ENCODE data around the gene CAPN1. TPM values are rescaled to one million over a fixed set of nuclear protein-coding genes. Genes with fewer than 3 reads are reported as not detected.

Gene CAPN1
- total RNA-seq, 3 donors from 2014 or later = 211 to 389 (median 271) TPM

- H3K36me3 ChIP-seq (ENCODE audit: low read depth) = no peaks in the 10 kb centered on the region
- DNase-seq (no peak), ATAC-seq (no peak)
- no peak overlapping the region for H3K4me3 ChIP-seq
- no peaks in the 10 kb centered on the region for H3K9me3 ChIP-seq
- intact Hi-C loops (cut with DNase I, micrococcal nuclease) = no loop called here
- no peak for TF ChIP-seq CTCF (IDR thresholded peaks at IDR 0.05)
- H3K4me1 ChIP-seq (ENCODE audit: low read depth) = no peaks in the 10 kb centered on the region
Measured at GRCh38 chr11:65251476-65251875, 69.7 kb downstream of the CAPN1 start.

- Histone ChIP-seq H3K4me1 (ENCODE audit: low read depth) (no peaks in the 10 kb centered on the region), H3K36me3 (ENCODE audit: low read depth) (no peaks in the 10 kb centered on the region), H3K9me3 (no peaks in the 10 kb centered on the region), H3K4me3 (no peak overlapping the region)
- no peak for TF ChIP-seq CTCF (IDR thresholded peaks at IDR 0.05)
- ATAC-seq (no peak), DNase-seq (no peak)
- intact Hi-C loops (cut with DNase I, micrococcal nuclease) = no loop called here
Measured at GRCh38 chr11:65254724-65255123, 73.0 kb downstream of the CAPN1 start.

- no peaks in the 10 kb centered on the region for H3K36me3 ChIP-seq (ENCODE audit: low read depth)
- H3K9me3 ChIP-seq = no peaks in the 10 kb centered on the region
- DNase-seq (no peak), ATAC-seq (no peak)
- intact Hi-C loops (cut with DNase I, micrococcal nuclease) = no loop called here
- no peak for TF ChIP-seq CTCF (IDR thresholded peaks at IDR 0.05)
- peaks cover 15% of the 10 kb centered on the region for H3K4me1 ChIP-seq (ENCODE audit: low read depth)
- no peak overlapping the region for H3K4me3 ChIP-seq
Measured at GRCh38 chr11:65258988-65259387, 77.3 kb downstream of the CAPN1 start.

GRCh38 chr11:65260302-65260701 lies 78.6 kb downstream of the CAPN1 start:
- intact Hi-C loops (cut with DNase I, micrococcal nuclease) = no loop called here
- Histone ChIP-seq H3K36me3 (ENCODE audit: low read depth) (no peaks in the 10 kb centered on the region), H3K4me1 (ENCODE audit: low read depth) (peaks cover 15% of the 10 kb centered on the region), H3K9me3 (no peaks in the 10 kb centered on the region), H3K4me3 (no peak overlapping the region)
- ATAC-seq (no peak), DNase-seq (peak in 1 of 3 donors; percentile 26)
- no peak for TF ChIP-seq CTCF (IDR thresholded peaks at IDR 0.05)

GRCh38 chr11:65260756-65261590 lies 79.2 kb downstream of the CAPN1 start:
- intact Hi-C loops (cut with DNase I, micrococcal nuclease) = no loop called here
- Histone ChIP-seq H3K9me3 (no peaks in the 10 kb centered on the region), H3K4me3 (peak overlapping the region; percentile 48), H3K4me1 (ENCODE audit: low read depth) (peaks cover 15% of the 10 kb centered on the region), H3K36me3 (ENCODE audit: low read depth) (no peaks in the 10 kb centered on the region)
- DNase-seq = peak in 1 of 3 donors; percentile 20
- ATAC-seq = no peak
- no peak for TF ChIP-seq CTCF (IDR thresholded peaks at IDR 0.05)

Other genes starting within 250 kb of the CAPN1 start
- not detected for gene GPHA2, start 246.0 kb upstream of the CAPN1 start, total RNA-seq
- not detected for gene MAJIN, start 209.8 kb upstream of the CAPN1 start, total RNA-seq
- gene BATF2, start 185.0 kb upstream of the CAPN1 start, total RNA-seq = 10 to 100 TPM; 12.7 to 25.3 (median 18.0) TPM
- gene ARL2, start 167.8 kb upstream of the CAPN1 start, total RNA-seq = 10 to 100 TPM; 70.1 to 90.6 (median 71.4) TPM
- gene SNX15, start 154.5 kb upstream of the CAPN1 start, total RNA-seq = 10 to 100 TPM; 28.5 to 46.6 (median 42.8) TPM
- gene SAC3D1, start 140.7 kb upstream of the CAPN1 start, total RNA-seq = 10 to 100 TPM in 2 of 3 donors, 1 to 10 TPM in 1; 8.5 to 13.1 (median 11.8) TPM
- 10 to 100 TPM in 2 of 3 donors, 1 to 10 TPM in 1; 6.9 to 57.7 (median 32.6) TPM for gene NAALADL1, start 123.4 kb upstream of the CAPN1 start, total RNA-seq
- 10 to 100 TPM in 1 of 3 donors, 1 to 10 TPM in 2; 2.9 to 14.6 (median 4.8) TPM for gene CDCA5, start 97.9 kb upstream of the CAPN1 start, total RNA-seq
- gene ZFPL1, start 97.7 kb upstream of the CAPN1 start, total RNA-seq = 10 to 100 TPM; 36.3 to 50.6 (median 42.6) TPM
- gene VPS51, start 85.7 kb upstream of the CAPN1 start, total RNA-seq = 100 to 1,000 TPM; 149 to 200 (median 156) TPM
- gene TM7SF2, start 70.1 kb upstream of the CAPN1 start, total RNA-seq = 10 to 100 TPM; 13.1 to 25.7 (median 23.6) TPM
- gene ZNHIT2, start 64.2 kb upstream of the CAPN1 start, total RNA-seq = 1 to 10 TPM; 5.1 to 8.3 (median 6.0) TPM
- 100 to 1,000 TPM; 680 to 873 (median 705) TPM for gene FAU, start 59.8 kb upstream of the CAPN1 start, total RNA-seq
- gene MRPL49, start 59.6 kb upstream of the CAPN1 start, total RNA-seq = 10 to 100 TPM; 42.6 to 48.5 (median 45.4) TPM
- gene SYVN1, start 47.4 kb upstream of the CAPN1 start, total RNA-seq = 10 to 100 TPM; 59.7 to 62.2 (median 60.3) TPM
- not detected for gene SPDYC, start 11.7 kb upstream of the CAPN1 start, total RNA-seq
- gene POLA2, start 80.0 kb downstream of the CAPN1 start, total RNA-seq = 10 to 100 TPM in 2 of 3 donors, 1 to 10 TPM in 1; 8.9 to 14.4 (median 11.4) TPM
- 10 to 100 TPM in 2 of 3 donors, 1 to 10 TPM in 1; 7.0 to 27.4 (median 11.6) TPM for gene CDC42EP2, start 132.9 kb downstream of the CAPN1 start, total RNA-seq
- 10 to 100 TPM; 32.8 to 62.9 (median 35.5) TPM for gene DPF2, start 151.9 kb downstream of the CAPN1 start, total RNA-seq
- gene TIGD3, start 172.8 kb downstream of the CAPN1 start, total RNA-seq = under 1 TPM in 2 of 3 donors, not detected in 1; 0.14 to 0.53 TPM
- 10 to 100 TPM in 2 of 3 donors, 1 to 10 TPM in 1; 8.0 to 10.5 (median 10.1) TPM for gene SLC25A45, start 200.7 kb downstream of the CAPN1 start, total RNA-seq
- 10 to 100 TPM; 27.1 to 44.1 (median 42.3) TPM for gene FRMD8, start 204.7 kb downstream of the CAPN1 start, total RNA-seq
- 1,000 to 10,000 TPM; 1,133 to 1,409 (median 1,237) TPM for gene NEAT1, start 240.9 kb downstream of the CAPN1 start, total RNA-seq

Data from mucosa of descending colon (tissue), 3 donors.